Amygdala (tissue), 56 donors: ENCODE results near the gene GRIK4.

ENCODE experiments used
- DNase-seq, 56 donors: peaks; one replicate each; lab custom pipeline; 2025; lab: John Stamatoyannopoulos, UW

Gene GRIK4

DNA sequence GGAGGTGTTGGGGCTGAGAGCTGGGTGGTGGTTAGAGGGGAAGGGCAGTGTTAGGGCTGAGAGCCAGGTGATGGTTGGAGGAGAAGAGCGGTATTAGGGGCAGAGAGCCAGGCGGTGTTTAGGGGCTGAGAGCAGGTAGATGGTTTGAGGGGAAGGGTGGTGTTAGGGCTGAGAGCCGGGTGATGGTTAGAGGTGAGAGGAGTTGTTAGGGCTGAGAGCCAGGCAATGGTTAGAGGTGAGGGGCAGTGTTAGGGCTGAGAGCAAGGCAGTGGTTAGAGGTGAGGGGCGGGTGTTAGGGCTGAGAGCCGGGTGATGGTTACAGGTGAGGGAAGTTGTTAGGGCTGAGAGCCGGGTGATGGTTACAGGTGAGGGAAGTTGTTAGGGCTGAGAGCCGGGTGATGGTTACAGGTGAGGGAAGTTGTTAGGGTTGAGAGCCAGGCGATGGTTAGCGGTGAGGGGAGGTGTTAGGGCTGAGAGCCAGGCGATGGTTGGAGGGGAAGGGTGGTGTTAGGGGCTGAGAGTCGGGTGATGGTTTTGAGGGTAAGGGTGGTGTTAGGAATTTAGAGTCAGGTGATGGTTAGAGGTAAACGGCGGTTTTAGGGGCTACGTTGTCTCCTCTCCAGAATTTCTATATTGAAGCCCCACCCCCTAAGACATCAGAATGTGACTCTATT lies 282.4 kb downstream of the GRIK4 start:
- no peak for DNase-seq

DNA sequence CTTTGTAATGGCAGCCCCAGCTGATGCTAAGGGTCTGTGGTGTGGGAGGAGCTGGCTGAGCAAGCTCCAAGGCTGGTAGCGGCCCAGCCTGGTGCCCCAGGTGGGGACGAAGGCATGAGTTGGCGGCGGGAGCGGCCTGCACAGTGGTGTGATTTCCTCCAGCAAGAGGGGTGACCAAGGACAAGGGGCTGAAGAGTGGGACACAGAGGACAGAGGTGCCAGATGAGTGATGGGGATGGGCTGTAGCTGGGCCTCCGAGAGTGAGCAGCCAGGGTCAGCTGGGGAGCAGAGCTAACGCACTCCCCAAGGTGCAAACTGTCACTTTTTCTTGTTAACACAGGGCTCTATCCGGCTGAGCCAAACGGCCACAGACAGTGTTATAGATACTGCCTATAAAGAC lies 283.2 kb downstream of the GRIK4 start:
- DNase-seq, result no peak

DNA sequence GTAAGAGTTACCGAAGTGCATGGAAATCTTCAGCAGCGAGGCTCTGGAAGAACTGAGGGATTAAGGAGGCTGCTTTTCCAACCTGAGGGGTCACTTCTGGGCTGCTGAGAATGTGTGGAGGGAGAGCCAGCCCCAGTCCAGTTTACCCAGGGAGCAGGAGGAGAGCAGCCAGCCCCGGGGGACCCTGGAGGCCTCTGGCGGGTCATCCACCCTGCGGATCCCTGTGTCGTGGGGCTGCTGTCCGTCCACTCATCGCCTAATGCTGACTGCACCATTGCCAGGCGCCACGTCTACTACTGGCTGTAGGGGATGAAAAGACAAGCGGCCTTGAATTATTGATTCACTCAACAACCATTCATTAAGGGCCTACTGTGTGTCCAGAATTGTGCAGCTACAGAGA lies 283.6 kb downstream of the GRIK4 start:
- DNase-seq, result no peak

DNA sequence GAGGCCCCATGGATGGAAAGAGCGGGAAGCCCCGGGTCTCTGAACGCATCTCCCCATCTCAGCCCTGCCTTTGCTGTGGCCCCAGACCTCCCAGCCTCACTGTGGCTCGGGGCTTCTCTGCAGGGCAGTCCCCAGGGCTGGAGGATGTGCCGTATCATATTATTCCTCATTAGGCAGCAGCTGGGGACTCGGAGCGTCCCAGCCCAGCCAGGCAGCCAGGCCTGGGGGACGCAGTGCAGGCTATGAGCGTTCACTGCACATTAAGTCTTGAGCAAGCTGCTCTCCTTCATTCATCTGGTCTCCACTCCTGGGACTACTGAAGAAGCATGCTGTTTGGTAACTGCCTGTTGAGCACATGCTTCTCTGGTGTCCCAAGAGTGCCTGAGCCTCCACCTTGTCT lies 285.6 kb downstream of the GRIK4 start:
- DNase-seq, result no peak

DNA sequence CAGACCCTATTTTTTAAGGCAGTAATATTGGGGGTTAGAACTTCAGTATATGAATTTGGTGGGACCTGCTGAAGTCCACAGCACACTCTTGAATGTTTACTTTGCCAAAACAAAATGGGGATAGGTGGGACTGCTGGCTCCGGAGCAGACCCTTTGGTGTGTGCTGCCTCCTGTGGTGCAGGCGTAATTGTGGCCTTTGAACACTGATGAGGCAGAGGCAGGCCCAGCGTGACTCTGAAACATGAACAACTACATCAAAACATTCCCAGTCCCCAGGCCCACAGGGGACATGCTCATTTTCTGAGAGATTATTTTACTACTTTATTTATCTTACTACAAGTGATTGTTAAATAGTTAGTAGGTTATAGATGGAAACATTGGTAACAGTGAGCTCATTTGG lies 287.3 kb downstream of the GRIK4 start:
- no peak for DNase-seq

DNA sequence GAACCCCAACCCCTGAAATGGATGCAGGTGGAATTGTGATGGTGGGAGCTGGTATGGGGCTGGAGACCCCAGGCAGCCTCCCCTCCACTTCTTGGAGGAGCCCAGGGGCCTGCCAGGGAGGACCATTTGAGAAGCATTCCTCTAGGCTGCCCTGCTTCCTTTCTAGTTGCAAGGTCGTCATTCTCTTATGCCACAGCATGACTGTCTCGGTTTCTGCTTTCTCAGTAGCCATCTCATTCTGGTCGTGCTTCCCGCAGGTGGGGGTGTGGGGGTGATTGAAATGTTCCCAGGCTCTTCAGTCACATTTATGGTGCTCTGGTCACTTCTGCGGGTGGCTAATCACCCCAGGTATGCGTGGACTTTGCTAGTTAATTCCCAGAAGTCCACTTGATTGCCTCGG lies 288.7 kb downstream of the GRIK4 start:
- DNase-seq, result no peak

DNA sequence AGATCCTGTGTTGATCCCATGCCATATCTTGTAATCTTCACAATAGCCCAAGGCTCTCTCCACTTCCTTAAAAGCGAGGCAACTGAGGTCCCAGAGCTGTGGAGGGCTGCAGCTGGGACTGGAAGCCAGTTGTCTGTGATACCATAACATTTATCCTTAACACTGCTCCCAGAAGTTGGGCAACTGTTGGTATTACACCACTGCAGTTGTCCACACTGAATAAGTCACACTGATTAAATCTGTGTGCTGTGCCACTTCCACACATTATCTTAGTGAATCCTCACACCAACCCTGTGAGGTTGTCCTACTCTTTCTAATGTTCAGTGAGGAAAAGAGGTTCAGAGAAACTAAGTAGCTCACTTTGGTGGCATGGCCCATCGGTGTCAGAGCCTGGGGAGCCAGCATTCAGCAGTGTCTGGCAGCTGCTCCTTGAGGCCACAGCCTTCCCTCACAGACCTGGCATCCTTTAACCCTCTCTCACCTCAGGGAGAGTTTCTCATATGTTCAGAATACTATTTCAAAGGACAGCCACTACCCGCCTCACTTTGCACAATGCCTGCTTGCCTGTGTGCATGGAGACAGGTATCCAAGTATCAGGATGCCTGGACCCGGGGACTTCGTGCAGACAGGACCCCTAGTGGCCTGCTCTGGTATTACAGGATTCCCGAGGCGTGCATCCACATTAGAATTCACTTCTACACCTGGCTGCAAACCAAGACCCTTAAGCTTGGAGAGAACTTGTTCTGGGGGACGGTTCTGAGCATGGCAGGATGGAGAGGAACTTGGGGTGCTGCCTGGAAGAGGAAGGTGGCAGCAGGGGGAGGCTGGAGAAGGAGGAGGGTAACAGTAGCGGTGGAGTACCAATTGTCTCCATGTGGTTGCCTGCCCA lies 290.5 kb downstream of the GRIK4 start:
- DNase-seq, result peak in 37 of 56 donors; percentile 4 to 75 (median 34)

DNA sequence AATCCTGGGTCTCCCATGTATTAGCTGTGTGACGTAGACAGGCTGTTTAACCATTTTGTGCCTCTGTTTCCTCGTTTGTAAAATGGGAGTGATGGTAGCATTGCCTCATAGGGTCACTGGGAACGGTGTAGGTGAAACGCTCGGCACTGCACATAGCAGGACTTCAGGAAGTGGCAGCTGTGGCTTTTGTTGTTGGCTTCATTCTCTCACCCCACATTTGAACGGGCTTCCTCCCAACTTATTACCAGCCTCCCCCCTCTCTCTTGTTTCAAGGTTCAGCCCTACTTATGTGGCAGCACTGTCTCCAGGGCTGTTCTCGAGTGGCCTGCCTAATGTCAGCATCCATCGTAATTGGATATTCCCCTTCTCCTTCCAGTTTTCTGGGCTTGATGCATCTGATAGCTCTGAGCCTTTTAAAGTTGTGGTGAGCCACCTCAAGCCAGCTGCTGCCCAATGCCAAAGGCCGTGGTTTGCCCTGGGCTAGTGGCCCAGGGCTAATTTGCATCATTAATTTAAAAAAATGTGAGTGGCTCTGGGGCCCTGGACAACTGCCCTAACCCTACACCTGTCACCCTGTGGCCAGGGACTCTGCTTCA lies 294.5 kb downstream of the GRIK4 start:
- no peak for DNase-seq

DNA sequence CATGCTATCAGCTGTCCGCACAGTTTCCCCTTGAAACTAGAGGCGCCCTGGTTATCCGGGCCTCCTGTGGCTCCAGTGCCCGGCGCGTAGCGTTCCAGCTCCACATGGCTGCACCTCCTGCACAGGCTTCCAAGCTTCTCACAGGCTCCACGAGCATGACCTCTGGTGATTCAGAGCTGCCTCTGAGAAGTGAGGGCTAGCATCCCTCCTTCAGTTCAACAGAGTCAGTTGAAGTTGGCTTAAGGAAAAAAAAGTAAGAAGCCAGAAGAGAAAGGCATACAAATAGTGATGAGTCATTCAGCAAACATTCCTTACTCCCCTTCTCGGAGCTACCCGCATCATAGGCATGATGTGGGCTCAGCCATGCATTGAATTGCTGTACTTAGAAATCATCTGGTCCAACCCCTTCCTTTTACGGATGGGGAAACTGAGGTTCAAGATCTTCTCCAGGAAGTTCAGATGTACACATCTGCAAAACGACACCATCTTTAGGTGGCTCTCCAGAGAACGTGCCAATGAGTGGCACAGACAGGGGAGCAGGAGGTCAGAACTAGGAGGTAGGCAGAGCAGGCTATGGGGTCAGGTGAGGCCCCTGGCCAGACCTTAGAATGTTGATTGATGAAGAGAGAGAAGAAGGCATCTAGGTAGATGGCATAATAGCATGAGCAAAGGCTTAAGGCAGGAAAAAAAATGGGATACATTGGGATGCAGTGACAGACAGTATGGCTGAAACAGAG lies 296.0 kb downstream of the GRIK4 start:
- no peak for DNase-seq

DNA sequence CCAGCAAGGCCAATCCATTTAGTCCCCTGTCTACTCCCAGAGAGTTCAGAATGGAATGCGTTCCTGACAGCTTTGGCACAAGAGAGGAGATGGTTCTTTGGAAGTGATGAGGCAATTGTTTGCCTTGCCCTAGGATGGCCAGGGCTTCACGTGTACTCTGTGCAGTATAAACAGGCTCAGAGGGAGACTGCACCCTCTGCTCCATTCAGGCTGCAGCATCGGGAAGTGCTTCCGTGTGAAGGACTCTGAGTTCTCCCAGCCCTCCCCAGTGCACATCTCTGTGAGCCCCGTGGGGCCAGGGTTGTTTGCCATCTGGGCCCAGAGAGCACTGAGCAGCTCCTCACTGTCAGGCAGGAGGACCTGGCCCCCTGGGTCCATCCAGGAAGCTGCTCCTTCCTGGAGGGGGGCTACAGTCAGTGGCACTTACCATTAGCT lies 297.1 kb downstream of the GRIK4 start:
- DNase-seq, result no peak

DNA sequence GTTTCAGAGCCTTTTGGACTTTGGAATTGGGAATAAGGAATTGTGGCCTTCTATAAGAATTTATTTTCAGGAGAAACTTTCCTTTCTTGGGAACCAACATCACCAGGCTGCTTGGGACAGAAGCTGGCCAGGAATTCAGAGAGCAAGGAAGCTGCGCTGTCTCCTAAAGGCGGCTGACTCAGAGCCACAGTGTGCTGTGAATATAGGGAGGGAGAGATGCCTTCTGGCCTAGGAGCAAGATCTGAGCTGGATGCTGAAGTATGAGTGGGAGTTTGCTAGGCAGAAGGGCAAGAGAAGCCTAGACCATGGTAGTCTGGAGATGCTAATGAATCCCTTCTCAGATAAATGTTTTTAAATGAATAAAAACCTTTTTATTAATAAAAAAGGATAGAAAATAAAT lies 298.7 kb downstream of the GRIK4 start:
- DNase-seq, result no peak

DNA sequence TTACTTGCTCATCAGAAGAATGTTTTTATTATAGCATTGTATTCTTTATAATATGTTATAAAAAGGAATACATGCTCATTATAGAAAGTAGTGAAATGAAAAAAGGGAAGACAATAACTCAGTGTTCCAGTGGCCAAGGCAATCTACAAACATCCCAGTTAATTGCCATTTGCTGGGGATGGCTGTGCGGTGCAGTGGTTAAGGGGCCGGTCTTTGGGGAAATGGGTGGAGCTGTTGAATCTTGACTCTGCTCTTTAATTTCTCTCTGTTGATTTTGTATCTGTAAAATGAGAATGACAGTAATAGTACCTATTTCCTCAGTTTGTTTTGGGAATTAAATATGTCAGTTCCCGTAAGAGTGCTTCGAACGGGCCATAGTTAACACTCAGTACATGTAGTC lies 299.7 kb downstream of the GRIK4 start:
- DNase-seq, result no peak

DNA sequence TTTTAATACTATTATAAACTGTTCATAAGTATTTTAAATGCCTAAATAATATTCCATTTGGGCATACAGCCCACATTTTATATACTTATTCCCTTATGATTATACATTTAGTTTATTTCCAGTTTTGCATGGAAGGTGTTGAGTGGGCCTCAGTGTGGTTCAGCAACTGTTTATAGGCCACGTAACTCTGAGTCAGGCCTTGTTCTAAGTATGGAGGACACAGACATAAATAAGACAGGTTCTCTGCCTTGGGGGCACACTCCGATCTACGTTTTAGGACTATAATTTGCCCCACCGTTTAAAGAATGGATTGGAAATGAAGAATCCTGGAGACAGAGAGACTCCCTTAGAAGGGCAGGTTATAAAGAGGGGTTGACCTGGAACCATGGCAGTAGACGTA lies 300.2 kb downstream of the GRIK4 start:
- no peak for DNase-seq

DNA sequence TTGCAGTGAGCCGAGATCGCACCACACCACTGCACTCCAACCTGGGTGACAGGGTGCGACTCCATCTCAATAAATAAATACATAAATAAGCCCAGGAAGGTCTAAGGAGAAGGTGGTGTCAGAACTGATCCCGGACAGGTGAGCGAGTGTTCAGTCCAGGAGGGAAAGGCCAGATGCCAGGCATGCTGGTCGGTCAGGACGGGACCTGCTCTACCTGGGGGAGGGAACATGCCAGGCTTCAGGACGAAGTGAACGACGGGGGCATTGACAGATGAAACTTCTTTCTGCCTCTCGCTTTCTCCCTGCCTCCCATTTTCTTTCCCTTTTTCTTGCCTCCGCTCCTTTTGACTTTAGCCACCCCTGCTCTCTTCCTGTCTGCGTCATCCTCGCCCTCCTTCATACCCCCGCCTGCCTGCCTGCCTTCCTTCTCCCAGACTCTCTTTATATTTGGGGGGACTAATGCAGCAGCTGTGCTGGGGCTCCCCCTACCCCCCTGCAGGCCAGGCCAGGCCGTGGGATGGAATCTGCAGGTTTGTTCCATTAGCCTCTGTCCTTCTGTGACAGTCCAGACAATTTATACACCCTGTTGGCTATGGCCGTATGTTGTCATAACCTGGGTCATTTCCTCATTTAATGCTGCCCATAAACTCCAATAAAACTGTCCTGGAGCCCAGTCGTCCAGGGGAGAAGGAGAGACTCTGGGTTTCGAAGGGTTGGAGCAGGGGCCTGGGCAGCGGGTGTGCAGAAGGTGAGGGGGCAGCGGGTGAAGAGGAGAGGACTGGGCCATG lies 303.2 kb downstream of the GRIK4 start:
- DNase-seq, result no peak

DNA sequence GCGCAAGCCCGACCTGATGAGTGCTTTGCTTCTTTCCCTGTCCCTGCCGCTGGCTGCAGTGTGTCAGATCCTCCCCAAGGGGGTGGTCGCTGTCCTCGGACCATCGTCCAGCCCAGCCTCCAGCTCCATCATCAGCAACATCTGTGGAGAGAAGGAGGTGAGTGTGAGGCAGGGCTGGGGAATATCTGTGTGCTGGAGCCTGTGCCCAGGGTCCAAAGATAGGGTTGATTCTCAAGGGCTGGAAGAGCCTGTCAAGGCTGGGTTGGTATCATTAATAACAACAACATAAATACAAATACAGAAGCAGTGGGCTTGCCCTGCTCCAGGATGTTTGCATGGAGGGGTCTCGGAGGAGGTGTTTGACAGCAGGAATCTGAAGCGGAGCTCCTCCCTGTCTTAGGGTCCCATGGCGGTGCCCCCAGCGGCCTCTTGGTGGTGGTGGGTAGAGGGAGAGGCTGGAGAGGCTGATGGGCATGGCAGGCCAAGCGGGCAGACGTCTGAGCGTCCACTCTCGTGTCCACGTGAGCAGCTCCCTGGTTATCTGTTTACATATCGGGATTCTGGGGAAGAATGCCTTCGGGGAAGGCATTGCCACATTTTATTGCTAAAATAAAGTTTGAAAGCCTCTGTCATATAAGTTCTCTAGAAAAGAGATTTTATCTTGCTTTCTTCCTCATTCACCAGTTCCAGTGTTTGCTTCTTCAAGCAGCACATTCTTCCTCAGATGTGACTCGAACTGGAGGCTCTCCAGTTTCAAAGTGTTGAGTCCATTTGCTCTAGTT lies 304.0 kb downstream of the GRIK4 start:
- no peak for DNase-seq

DNA sequence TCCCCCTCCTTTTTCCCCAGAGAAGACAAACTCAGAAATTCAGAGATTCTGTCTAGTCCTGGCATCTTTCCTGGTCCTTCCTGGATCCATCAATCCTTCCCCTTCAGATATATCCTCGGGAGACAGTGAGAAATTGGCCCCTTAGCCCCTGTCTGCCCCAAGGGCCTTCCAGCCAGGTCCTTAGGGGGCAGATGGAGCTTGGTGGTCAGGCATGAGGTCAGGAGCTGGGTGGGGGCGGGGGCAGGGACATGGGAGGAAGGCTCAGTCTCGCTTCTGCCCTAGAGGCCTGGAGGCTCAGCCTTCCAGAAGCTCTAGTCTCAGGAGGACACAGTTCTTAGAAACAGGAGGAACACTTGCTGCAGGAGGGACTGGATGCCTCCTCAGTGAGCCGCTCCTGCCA lies 304.6 kb downstream of the GRIK4 start:
- no peak for DNase-seq

DNA sequence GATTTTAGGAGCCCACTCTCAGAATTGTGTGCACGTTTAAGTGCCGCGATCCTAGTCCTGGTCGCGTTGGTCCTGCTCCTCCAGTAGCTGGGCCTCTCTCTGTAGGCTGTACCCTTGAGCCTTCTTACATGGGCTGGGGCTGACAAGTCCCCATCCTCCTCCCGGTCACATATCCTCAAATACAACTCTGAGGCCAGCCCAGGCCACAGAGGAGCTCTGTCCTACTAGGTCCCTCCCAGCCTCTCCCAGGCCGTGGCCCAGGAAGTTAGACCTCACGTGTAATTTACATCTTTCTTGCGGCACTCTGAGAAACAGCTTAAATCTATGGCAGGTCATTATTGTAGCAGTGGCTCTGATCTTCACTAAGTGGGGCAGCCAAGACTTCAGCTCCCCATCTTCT lies 305.2 kb downstream of the GRIK4 start:
- no peak for DNase-seq

DNA sequence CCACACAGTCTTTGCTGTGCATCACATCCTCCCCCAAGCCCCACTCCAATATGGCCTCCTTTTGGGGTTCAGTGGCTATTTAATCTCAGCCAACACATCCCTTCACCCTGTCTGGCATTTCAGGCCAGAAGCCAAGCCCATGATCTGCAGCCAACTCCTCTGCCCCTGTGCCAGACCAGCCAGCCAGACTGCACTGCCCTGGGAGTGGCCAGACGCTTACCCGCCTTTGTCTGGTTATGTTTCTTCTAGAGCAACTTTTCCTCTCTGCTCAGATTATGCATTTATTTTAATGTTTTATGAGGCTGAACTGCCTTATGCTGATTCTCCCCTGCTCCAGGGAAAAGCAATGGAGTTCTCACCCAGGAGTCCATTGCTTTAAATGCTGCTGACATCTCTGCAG lies 305.6 kb downstream of the GRIK4 start:
- peak in 22 of 56 donors; percentile 4 to 48 (median 15) for DNase-seq

DNA sequence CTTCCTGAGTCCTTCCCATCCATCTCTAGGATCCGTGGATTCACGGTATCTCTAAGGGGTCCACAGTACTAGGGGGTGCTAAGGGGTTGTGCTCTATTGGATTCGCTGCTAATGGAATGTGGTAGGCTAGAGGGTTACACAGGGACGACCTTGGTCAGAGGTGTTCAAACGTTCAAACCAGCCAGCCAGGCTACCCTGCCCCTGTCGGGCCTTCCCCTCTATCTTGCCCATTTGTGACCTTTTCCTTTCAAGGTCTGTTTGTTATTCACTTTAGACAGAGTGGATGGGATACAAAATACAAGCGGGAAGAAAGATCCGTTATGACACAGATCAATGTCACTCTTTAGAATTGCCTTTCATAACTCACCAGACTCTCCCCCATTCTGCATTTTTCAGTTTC lies 306.5 kb downstream of the GRIK4 start:
- DNase-seq, result no peak
